ENCODE results near the gene HCRTR1.

HCRTR1 gene

DNA sequence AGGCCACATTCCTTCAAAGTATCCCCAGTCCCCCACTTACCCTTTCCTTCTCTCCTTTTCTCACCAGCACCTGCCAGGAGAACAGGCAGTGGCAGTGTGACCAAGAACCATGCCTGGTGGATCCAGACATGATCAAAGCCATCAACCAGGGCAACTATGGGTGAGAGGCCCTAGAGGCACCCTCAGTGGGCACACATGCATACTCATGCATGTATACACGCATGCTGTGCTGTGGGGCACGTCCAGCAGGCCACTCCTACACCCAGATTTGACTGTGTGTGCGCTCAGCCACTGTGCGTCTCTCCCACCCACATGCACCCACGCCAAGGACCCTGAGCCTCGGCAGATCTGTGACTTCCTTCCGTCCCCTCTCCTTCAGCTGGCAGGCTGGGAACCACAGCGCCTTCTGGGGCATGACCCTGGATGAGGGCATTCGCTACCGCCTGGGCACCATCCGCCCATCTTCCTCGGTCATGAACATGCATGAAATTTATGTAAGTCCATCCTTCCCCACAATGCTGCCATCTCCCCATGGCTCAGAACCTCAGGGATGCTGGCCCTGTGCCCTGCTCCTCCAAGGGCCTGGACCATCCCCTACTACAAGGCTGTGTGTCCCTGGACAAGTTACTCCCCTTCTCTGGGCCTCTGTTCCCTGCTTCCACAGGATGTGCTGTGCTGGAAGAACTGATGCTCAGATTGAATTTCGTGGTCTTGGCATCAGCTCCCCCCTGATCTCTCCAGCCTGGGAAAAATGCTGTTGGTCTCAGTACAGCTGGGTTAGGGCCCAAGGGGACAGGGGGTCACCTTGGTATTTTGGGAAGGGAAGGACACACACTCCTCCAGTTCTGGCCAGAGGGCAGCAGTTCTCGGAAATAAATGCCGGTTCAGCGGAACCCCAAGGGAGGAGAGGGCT lies 34.2 kb upstream of the HCRTR1 start:
- no CpG with 5 or more reads among the region's 16 CpGs for WGBS, 2 donors (ENCODE audit: extremely low coverage in 2 of 2, insufficient read length in 2 of 2, insufficient replicate concordance in 1 of 2)
- peak overlapping the region; percentile 39 for H3K14ac ChIP-seq (ENCODE audit: low read length)
- no peak overlapping the region for H3K4ac ChIP-seq (ENCODE audit: low read length)
- no peak overlapping the region for H2BK12ac ChIP-seq (ENCODE audit: low read length)
- no peak overlapping the region for H3K23ac ChIP-seq (ENCODE audit: low read depth, low read length, poor library complexity)
- H3K18ac ChIP-seq (ENCODE audit: low read length), result peak overlapping the region; percentile 5
- no peak overlapping the region for H4K91ac ChIP-seq (ENCODE audit: low read depth, low read length, poor library complexity)
- H3K9me3 ChIP-seq (replicated peaks in 1 of 2; ENCODE audit: control insufficient read depth in 2 of 2, insufficient read depth in 1 of 2, low read depth in 1 of 2, low read length in 2 of 2), result no peaks in the 10 kb centered on the region
- H3K79me1 ChIP-seq (ENCODE audit: low read depth, low read length), result no peaks in the 10 kb centered on the region
- peak overlapping the region; percentile 24 for H3K9ac ChIP-seq (ENCODE audit: low read depth, low read length, poor library complexity)
- H2AFZ ChIP-seq (ENCODE audit: low read length), result no peak overlapping the region
- no peak overlapping the region for H3K27ac ChIP-seq (replicated peaks; ENCODE audit: low read length)
- DNase-seq (ENCODE audit: low spot score), result no peak
- peaks cover 6 to 7% of the 10 kb centered on the region in 2 donors for H3K4me1 ChIP-seq (ENCODE audit: control insufficient read depth in 2 of 2, insufficient read depth in 1 of 2, low read depth in 1 of 2, low read length in 2 of 2)
- no peak overlapping the region for H2BK15ac ChIP-seq (ENCODE audit: low read length)
- H2BK120ac ChIP-seq (ENCODE audit: low read depth, low read length), result no peak overlapping the region
- no peak overlapping the region for H3K4me2 ChIP-seq (ENCODE audit: insufficient read depth, low read length, poor library complexity, severe bottlenecking)
- H3K27me3 ChIP-seq (ENCODE audit: control insufficient read depth in 3 of 3, insufficient read depth in 3 of 3, low read depth in 1 of 3, low read length in 3 of 3), result peaks cover 0 to 74% (median 8%) of the 10 kb centered on the region in 3 experiments
- H2BK5ac ChIP-seq (ENCODE audit: low read length), result no peak overlapping the region
- peak overlapping the region in 1 of 2 donors; percentile 31 for H3K4me3 ChIP-seq (ENCODE audit: low read length in 2 of 2)
- H4K8ac ChIP-seq (ENCODE audit: low read depth, low read length), result no peak overlapping the region
- H3K36me3 ChIP-seq (replicated peaks in 1 of 2; ENCODE audit: control insufficient read depth in 2 of 2, insufficient read depth in 2 of 2, low read length in 2 of 2), result no peaks in the 10 kb centered on the region
- H2AK5ac ChIP-seq (ENCODE audit: low read depth, low read length), result peak overlapping the region; percentile 24

DNA sequence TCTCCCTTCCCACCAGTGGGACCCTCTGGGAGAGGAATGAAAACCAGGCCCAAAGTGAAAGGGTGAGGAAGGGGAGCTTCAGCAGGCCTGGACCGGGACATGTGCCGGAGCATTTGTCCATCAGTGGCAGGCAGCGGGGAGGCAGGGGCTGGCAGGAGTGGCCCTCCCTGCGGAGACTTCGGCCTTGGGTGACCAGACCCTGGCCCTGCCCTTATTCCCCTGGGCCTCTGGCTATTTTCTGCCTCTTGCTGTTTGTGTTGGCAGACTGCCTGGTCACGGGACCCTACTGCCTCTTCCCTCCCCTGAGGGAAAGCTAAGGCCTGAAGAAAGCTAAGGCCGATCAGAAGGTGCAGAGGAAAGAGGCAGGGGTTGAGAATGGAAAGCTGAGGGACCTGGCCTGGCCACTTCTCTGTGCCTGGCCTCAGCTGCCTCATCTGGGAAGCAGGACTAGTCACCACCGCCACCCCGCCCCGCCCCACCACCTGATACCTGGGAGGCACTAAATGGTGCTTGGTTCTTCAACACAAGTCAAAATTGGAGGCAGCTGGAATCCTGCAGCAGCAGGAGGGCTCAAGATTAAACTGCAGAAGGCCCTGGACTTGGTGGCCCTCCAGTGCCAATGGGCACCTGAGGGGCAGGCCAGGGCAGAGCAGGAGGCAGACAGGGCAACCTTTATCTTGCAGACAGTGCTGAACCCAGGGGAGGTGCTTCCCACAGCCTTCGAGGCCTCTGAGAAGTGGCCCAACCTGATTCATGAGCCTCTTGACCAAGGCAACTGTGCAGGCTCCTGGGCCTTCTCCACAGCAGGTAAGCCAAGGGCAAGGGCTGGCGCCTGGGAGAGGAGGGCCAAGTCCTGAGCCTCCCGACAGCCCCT lies 33.3 kb upstream of the HCRTR1 start:
- Histone ChIP-seq H2BK5ac (ENCODE audit: low read length) (no peak overlapping the region), H2AK5ac (ENCODE audit: low read depth, low read length) (peak overlapping the region; percentile 40), H3K36me3 (replicated peaks in 1 of 2; ENCODE audit: control insufficient read depth in 2 of 2, insufficient read depth in 2 of 2, low read length in 2 of 2) (no peaks in the 10 kb centered on the region), H3K4me3 (ENCODE audit: low read length in 2 of 2) (no peak overlapping the region), H3K14ac (ENCODE audit: low read length) (no peak overlapping the region), H2BK12ac (ENCODE audit: low read length) (no peak overlapping the region), H3K4ac (ENCODE audit: low read length) (no peak overlapping the region), H2AFZ (ENCODE audit: low read length) (no peak overlapping the region), H3K9ac (ENCODE audit: low read depth, low read length, poor library complexity) (no peak overlapping the region), H3K9me3 (replicated peaks in 1 of 2; ENCODE audit: control insufficient read depth in 2 of 2, insufficient read depth in 1 of 2, low read depth in 1 of 2, low read length in 2 of 2) (no peaks in the 10 kb centered on the region), H3K4me2 (ENCODE audit: insufficient read depth, low read length, poor library complexity, severe bottlenecking) (no peak overlapping the region), H3K27ac (replicated peaks; ENCODE audit: low read length) (no peak overlapping the region), H2BK120ac (ENCODE audit: low read depth, low read length) (no peak overlapping the region), H4K8ac (ENCODE audit: low read depth, low read length) (no peak overlapping the region), H4K91ac (ENCODE audit: low read depth, low read length, poor library complexity) (no peak overlapping the region), H3K4me1 (ENCODE audit: control insufficient read depth in 2 of 2, insufficient read depth in 1 of 2, low read depth in 1 of 2, low read length in 2 of 2) (peaks cover 6 to 7% of the 10 kb centered on the region in 2 donors), H2BK15ac (ENCODE audit: low read length) (peak overlapping the region; percentile 46), H3K27me3 (ENCODE audit: control insufficient read depth in 3 of 3, insufficient read depth in 3 of 3, low read depth in 1 of 3, low read length in 3 of 3) (peaks cover 0 to 78% (median 16%) of the 10 kb centered on the region in 3 experiments), H3K23ac (ENCODE audit: low read depth, low read length, poor library complexity) (no peak overlapping the region), H3K18ac (ENCODE audit: low read length) (peak overlapping the region; percentile 65), H3K79me1 (ENCODE audit: low read depth, low read length) (no peaks in the 10 kb centered on the region)
- no CpG with 5 or more reads among the region's 13 CpGs for WGBS, 2 donors (ENCODE audit: extremely low coverage in 2 of 2, insufficient read length in 2 of 2, insufficient replicate concordance in 1 of 2)
- no peak for DNase-seq (ENCODE audit: low spot score)

DNA sequence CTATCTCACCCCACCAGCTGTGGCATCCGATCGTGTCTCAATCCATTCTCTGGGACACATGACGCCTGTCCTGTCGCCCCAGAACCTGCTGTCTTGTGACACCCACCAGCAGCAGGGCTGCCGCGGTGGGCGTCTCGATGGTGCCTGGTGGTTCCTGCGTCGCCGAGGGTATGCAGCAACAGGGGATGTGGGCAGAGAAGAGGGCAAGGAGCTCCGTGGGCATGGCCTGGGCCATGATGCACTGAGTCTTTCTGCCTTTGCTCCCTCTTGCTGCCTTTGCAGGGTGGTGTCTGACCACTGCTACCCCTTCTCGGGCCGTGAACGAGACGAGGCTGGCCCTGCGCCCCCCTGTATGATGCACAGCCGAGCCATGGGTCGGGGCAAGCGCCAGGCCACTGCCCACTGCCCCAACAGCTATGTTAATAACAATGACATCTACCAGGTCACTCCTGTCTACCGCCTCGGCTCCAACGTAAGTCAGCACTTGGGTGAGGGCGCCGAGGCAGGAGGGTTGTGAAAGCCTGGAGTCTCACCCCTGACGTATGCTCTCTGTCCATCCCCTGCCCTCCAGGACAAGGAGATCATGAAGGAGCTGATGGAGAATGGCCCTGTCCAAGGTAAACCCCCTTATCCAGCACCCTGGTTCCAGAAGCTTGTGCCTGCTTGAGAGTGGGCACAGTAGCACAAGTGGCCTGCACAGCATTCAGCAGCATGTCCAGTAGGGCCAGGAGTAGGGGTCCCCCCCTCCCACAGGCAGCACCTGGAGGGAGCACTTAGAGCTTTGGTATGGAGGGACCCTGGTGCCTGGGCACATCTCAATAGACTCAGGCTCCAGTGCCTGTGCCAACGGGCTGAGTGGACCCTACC lies 32.4 kb upstream of the HCRTR1 start:
- H3K4ac ChIP-seq (ENCODE audit: low read length), result no peak overlapping the region
- no peak overlapping the region for H3K4me2 ChIP-seq (ENCODE audit: insufficient read depth, low read length, poor library complexity, severe bottlenecking)
- H2BK5ac ChIP-seq (ENCODE audit: low read length), result no peak overlapping the region
- H3K9ac ChIP-seq (ENCODE audit: low read depth, low read length, poor library complexity), result peak overlapping the region; percentile 72
- no peaks in the 10 kb centered on the region for H3K36me3 ChIP-seq (replicated peaks in 1 of 2; ENCODE audit: control insufficient read depth in 2 of 2, insufficient read depth in 2 of 2, low read length in 2 of 2)
- peaks cover 0 to 2% of the 10 kb centered on the region in 2 donors for H3K4me1 ChIP-seq (ENCODE audit: control insufficient read depth in 2 of 2, insufficient read depth in 1 of 2, low read depth in 1 of 2, low read length in 2 of 2)
- H3K18ac ChIP-seq (ENCODE audit: low read length), result peak overlapping the region; percentile 65
- DNase-seq (ENCODE audit: low spot score), result no peak
- peaks cover 0 to 76% (median 19%) of the 10 kb centered on the region in 3 experiments for H3K27me3 ChIP-seq (ENCODE audit: control insufficient read depth in 3 of 3, insufficient read depth in 3 of 3, low read depth in 1 of 3, low read length in 3 of 3)
- H2AFZ ChIP-seq (ENCODE audit: low read length), result no peak overlapping the region
- H2BK120ac ChIP-seq (ENCODE audit: low read depth, low read length), result no peak overlapping the region
- no peaks in the 10 kb centered on the region for H3K79me1 ChIP-seq (ENCODE audit: low read depth, low read length)
- H3K4me3 ChIP-seq (ENCODE audit: low read length in 2 of 2), result no peak overlapping the region
- no peaks in the 10 kb centered on the region for H3K9me3 ChIP-seq (replicated peaks in 1 of 2; ENCODE audit: control insufficient read depth in 2 of 2, insufficient read depth in 1 of 2, low read depth in 1 of 2, low read length in 2 of 2)
- no peak overlapping the region for H4K8ac ChIP-seq (ENCODE audit: low read depth, low read length)
- H3K23ac ChIP-seq (ENCODE audit: low read depth, low read length, poor library complexity), result peak overlapping the region; percentile 86
- no CpG with 5 or more reads among the region's 27 CpGs for WGBS, 2 donors (ENCODE audit: extremely low coverage in 2 of 2, insufficient read length in 2 of 2, insufficient replicate concordance in 1 of 2)
- H2BK12ac ChIP-seq (ENCODE audit: low read length), result peak overlapping the region; percentile 64
- no peak overlapping the region for H3K14ac ChIP-seq (ENCODE audit: low read length)
- no peak overlapping the region for H3K27ac ChIP-seq (replicated peaks; ENCODE audit: low read length)
- H2AK5ac ChIP-seq (ENCODE audit: low read depth, low read length), result peak overlapping the region; percentile 54
- H2BK15ac ChIP-seq (ENCODE audit: low read length), result peak overlapping the region; percentile 46
- no peak overlapping the region for H4K91ac ChIP-seq (ENCODE audit: low read depth, low read length, poor library complexity)

Data from neuronal stem cell (in vitro differentiated cells).